ENCODE measurements around the gene NTNG1.

The NTNG1 gene

GRCh38 chr1:107264007-107264406 is 123.2 kb downstream of the NTNG1 start:
- no peak for DNase-seq

GRCh38 chr1:107264561-107264960 is 123.7 kb downstream of the NTNG1 start:
- no peak for DNase-seq

GRCh38 chr1:107267489-107267888 is 126.7 kb downstream of the NTNG1 start:
- DNase-seq: no peak

- no peak for DNase-seq
These were observed 131.5 kb downstream of the NTNG1 start for GRCh38 chr1:107272321-107272720.

GRCh38 chr1:107273515-107273914 is 132.7 kb downstream of the NTNG1 start:
- no peak for DNase-seq

- DNase-seq: no peak
These were observed 133.4 kb downstream of the NTNG1 start for GRCh38 chr1:107274227-107274626.

- DNase-seq: no peak
These were observed 135.4 kb downstream of the NTNG1 start for GRCh38 chr1:107276247-107276646.

- peak in 2 of 3 donors; percentile 6 to 7 for DNase-seq
These were observed 136.2 kb downstream of the NTNG1 start for GRCh38 chr1:107277022-107277421.

GRCh38 chr1:107286125-107286524 is 145.3 kb downstream of the NTNG1 start:
- DNase-seq: no peak

- no peak for DNase-seq
These were observed 151.1 kb downstream of the NTNG1 start for GRCh38 chr1:107291987-107292386.

GRCh38 chr1:107293901-107294613 is 153.2 kb downstream of the NTNG1 start:
- DNase-seq: no peak

- DNase-seq: no peak
These were observed 153.8 kb downstream of the NTNG1 start for GRCh38 chr1:107294686-107295085.

GRCh38 chr1:107297681-107298080 is 156.8 kb downstream of the NTNG1 start:
- DNase-seq: no peak

- no peak for DNase-seq
These were observed 157.7 kb downstream of the NTNG1 start for GRCh38 chr1:107298526-107298925.

- no peak for DNase-seq
These were observed 158.7 kb downstream of the NTNG1 start for GRCh38 chr1:107299521-107299920.

- no peak for DNase-seq
These were observed 169.1 kb downstream of the NTNG1 start for GRCh38 chr1:107309962-107310361.

GRCh38 chr1:107315652-107316051 is 174.8 kb downstream of the NTNG1 start:
- DNase-seq: no peak

- no peak for DNase-seq
These were observed 178.1 kb downstream of the NTNG1 start for GRCh38 chr1:107318932-107319331.

GRCh38 chr1:107323784-107324183 is 182.9 kb downstream of the NTNG1 start:
- no peak for DNase-seq

- DNase-seq: no peak
These were observed 186.1 kb downstream of the NTNG1 start for GRCh38 chr1:107326824-107327445.

- no peak for DNase-seq
These were observed 186.6 kb downstream of the NTNG1 start for GRCh38 chr1:107327446-107327845.

GRCh38 chr1:107328087-107328486 is 187.2 kb downstream of the NTNG1 start:
- DNase-seq: no peak

GRCh38 chr1:107339775-107340174 is 198.9 kb downstream of the NTNG1 start:
- no peak for DNase-seq

- no peak for DNase-seq
These were observed 201.5 kb downstream of the NTNG1 start for GRCh38 chr1:107342316-107342715.

- no peak for DNase-seq
These were observed 201.9 kb downstream of the NTNG1 start for GRCh38 chr1:107342768-107343167.
